HG02642 (cell line): Measurements from ENCODE around the gene CTIF.
"Not testable (repeated sequence)": the region's sequence is repeated elsewhere in the genome, so short reads cannot be mapped to it uniquely, and the experiment has no call there.

Experiments used
- ATAC-seq: cut with Tn5 transposase; IDR thresholded peaks from one replicate; pipeline ENCODE4 v1.9.1; 2021; ENCODE audit warnings: mild to moderate bottlenecking; ENCODE audit not compliant: unreplicated experiment, poor library complexity

CTIF gene

GRCh38 chr18:48866856-48867255 lies 328.0 kb downstream of the CTIF start:
- ATAC-seq, result no peak

- ATAC-seq, result no peak
Measured at GRCh38 chr18:48867978-48868377, 329.1 kb downstream of the CTIF start.

GRCh38 chr18:48868468-48869466 lies 329.9 kb downstream of the CTIF start:
- peak; percentile 75 for ATAC-seq

GRCh38 chr18:48869591-48869990 lies 330.8 kb downstream of the CTIF start:
- ATAC-seq, result no peak

- not testable (repeated sequence) for ATAC-seq
Measured at GRCh38 chr18:48870926-48871325, 332.1 kb downstream of the CTIF start.

- ATAC-seq, result no peak
Measured at GRCh38 chr18:48871391-48872166, 332.7 kb downstream of the CTIF start.

- no peak for ATAC-seq
Measured at GRCh38 chr18:48872234-48873145, 333.7 kb downstream of the CTIF start.

GRCh38 chr18:48874233-48874632 lies 335.4 kb downstream of the CTIF start:
- ATAC-seq, result no peak

GRCh38 chr18:48874701-48875162 lies 335.9 kb downstream of the CTIF start:
- no peak for ATAC-seq

GRCh38 chr18:48875314-48875941 lies 336.6 kb downstream of the CTIF start:
- no peak for ATAC-seq

GRCh38 chr18:48875942-48876511 lies 337.2 kb downstream of the CTIF start:
- ATAC-seq, result no peak

- no peak for ATAC-seq
Measured at GRCh38 chr18:48876590-48876989, 337.8 kb downstream of the CTIF start.

GRCh38 chr18:48877941-48878340 lies 339.1 kb downstream of the CTIF start:
- ATAC-seq, result no peak

GRCh38 chr18:48878471-48878870 lies 339.6 kb downstream of the CTIF start:
- no peak for ATAC-seq

GRCh38 chr18:48879008-48879431 lies 340.2 kb downstream of the CTIF start:
- ATAC-seq, result no peak

- no peak for ATAC-seq
Measured at GRCh38 chr18:48880931-48881330, 342.1 kb downstream of the CTIF start.

- ATAC-seq, result no peak
Measured at GRCh38 chr18:48882379-48882778, 343.5 kb downstream of the CTIF start.

- no peak for ATAC-seq
Measured at GRCh38 chr18:48884306-48884705, 345.5 kb downstream of the CTIF start.

GRCh38 chr18:48884771-48885170 lies 345.9 kb downstream of the CTIF start:
- ATAC-seq, result no peak
